ENCODE measurements around the gene ANKS6. TPM values are rescaled to one million over a fixed set of nuclear protein-coding genes. Genes with fewer than 3 reads are reported as not detected.
A peak's percentile ranks its signal among the peaks of the same experiment; 100 is the strongest.

ANKS6 gene
- total RNA-seq, 2 donors from 2014 or later: 19.5 to 22.0 TPM

DNA sequence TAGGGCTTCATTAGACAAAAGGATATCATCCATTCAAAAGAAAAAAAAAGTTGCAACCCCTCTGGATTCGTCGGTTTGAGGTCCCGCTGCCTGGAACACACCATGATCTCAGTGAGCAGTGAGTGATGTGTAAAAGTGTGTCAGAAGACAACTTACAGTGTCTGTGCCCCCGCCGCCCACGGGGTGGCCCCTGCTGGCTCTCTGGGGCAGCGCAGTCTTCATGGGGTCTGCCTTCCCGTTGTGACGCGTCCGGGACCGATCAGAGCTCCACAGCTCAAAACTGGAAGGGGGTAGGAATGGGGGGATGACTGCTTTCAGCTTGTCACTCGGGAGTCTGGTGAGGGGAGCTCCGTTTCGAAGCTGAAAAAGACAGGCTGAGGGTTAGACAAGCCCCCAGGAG, 22.6 kb downstream of the ANKS6 start:
- intact Hi-C loops (cut with DNase I): no loop called here
- Histone ChIP-seq H3K9me3 (no peaks in the 10 kb centered on the region), H3K4me1 (no peaks in the 10 kb centered on the region), H3K27me3 (no peaks in the 10 kb centered on the region), H3K27ac (no peak overlapping the region), H3K4me3 (no peak overlapping the region), H3K36me3 (no peaks in the 10 kb centered on the region), H3K9ac (ENCODE audit: low read depth in 2 of 2, low read length in 2 of 2) (no peak overlapping the region)
- DNase-seq: peak; percentile 13
- no peak for TF ChIP-seq CTCF (IDR thresholded peaks at IDR 0.05)

GRCh38 chr9:98772364-98773155, 23.8 kb downstream of the ANKS6 start:
- H3K4me3 ChIP-seq: no peak overlapping the region
- no peaks in the 10 kb centered on the region for H3K36me3 ChIP-seq
- TF ChIP-seq CTCF (IDR thresholded peaks at IDR 0.05): no peak
- no peaks in the 10 kb centered on the region for H3K27me3 ChIP-seq
- no peaks in the 10 kb centered on the region for H3K4me1 ChIP-seq
- intact Hi-C loops (cut with DNase I): no loop called here
- no peak overlapping the region for H3K27ac ChIP-seq
- H3K9me3 ChIP-seq: no peaks in the 10 kb centered on the region
- no peak overlapping the region for H3K9ac ChIP-seq (ENCODE audit: low read depth in 2 of 2, low read length in 2 of 2)
- DNase-seq: peak; percentile 9

DNA sequence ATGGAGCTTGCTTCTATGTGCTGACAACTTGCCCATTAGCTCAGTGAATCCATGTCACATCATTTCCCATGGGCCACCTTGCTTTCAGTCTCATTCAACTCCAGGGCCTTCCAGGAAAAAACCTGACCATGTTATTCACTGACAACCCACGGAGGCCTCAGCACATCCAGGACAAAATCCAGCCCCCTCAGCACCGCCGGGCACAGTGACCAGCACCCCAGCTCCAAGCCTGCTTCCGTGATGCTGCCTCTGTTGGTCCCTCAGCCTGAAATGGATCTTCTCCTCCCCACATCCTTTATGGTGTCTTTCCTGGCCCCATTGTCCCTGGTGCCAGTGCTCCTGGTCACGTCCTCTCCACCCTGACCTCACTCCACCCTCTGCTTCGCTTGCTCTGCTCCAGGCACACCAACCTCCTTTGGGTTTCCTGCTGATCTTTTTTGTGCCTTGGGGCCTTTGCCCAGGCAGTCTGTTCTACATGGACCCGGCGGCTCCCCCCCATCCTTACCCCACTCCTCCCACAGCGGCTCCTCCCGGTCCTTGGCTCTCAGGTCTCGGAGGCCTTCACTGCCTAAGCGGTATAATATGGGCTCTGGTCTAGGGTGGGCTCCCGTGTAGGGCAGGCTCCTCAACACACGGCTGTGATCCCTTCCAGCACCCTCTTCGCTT, 25.0 kb downstream of the ANKS6 start:
- Histone ChIP-seq H3K9me3 (no peaks in the 10 kb centered on the region), H3K9ac (ENCODE audit: low read depth in 2 of 2, low read length in 2 of 2) (no peak overlapping the region), H3K27me3 (no peaks in the 10 kb centered on the region), H3K4me1 (no peaks in the 10 kb centered on the region), H3K36me3 (no peaks in the 10 kb centered on the region), H3K27ac (no peak overlapping the region), H3K4me3 (no peak overlapping the region)
- no peak for TF ChIP-seq CTCF (IDR thresholded peaks at IDR 0.05)
- intact Hi-C loops (cut with DNase I): no loop called here
- DNase-seq: peak; percentile 10

DNA sequence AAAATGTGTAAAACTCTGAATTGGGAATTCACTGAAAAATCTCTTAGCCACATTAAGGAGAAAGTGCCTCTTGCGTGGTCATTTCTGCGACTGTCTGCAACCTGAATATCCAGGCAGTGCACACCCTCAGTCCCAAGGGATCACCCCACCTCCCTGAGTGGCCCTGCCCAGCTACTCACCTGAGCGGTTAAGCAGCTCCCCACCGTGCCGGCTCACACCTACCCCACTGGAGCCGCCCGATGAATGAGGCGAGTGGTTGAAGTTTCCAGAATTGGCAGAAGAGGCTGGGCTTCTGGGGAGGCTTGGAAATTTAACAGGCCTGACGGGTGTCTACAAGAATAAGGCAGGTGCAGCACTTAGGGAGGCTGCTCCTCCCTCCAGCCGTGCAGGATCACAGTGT, 25.6 kb downstream of the ANKS6 start:
- Histone ChIP-seq H3K9me3 (no peaks in the 10 kb centered on the region), H3K27me3 (no peaks in the 10 kb centered on the region), H3K4me1 (no peaks in the 10 kb centered on the region), H3K36me3 (no peaks in the 10 kb centered on the region), H3K27ac (no peak overlapping the region), H3K4me3 (no peak overlapping the region), H3K9ac (ENCODE audit: low read depth in 2 of 2, low read length in 2 of 2) (no peak overlapping the region)
- intact Hi-C loops (cut with DNase I): no loop called here
- TF ChIP-seq CTCF (IDR thresholded peaks at IDR 0.05): no peak
- peak; percentile 11 for DNase-seq

DNA sequence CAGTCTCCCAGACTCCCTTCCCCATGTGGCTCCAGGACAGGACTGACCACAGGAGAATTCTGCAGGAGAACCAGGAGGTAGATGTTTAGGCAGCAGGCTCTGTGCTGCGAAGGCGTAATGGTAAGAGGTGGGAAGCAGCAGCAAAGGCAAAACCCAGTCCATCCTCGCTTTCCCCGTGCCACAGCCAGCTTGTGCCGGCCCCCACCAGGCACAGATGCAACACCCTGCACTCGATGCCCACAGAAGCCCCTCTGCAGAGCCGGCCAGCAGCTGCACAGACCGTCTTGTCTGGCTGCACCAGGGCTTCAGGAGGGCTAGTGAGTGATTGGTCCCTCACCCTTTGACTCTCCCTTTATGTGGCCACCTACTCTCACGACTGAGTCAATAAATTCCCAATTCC, 28.0 kb downstream of the ANKS6 start:
- Histone ChIP-seq H3K9ac (ENCODE audit: low read depth in 2 of 2, low read length in 2 of 2) (no peak overlapping the region), H3K9me3 (no peaks in the 10 kb centered on the region), H3K4me3 (no peak overlapping the region), H3K27ac (no peak overlapping the region), H3K4me1 (no peaks in the 10 kb centered on the region), H3K36me3 (no peaks in the 10 kb centered on the region), H3K27me3 (no peaks in the 10 kb centered on the region)
- intact Hi-C loops (cut with DNase I): no loop called here
- no peak for TF ChIP-seq CTCF (IDR thresholded peaks at IDR 0.05)
- DNase-seq: no peak

Data from colonic mucosa (tissue), 4 donors.